Lower leg skin (tissue), 4 donors: ENCODE measurements around the gene BTBD17. TPM values are rescaled to one million over a fixed set of nuclear protein-coding genes. Genes with fewer than 3 reads are reported as not detected.

Source experiments
- DNase-seq, 2 donors: peaks; one replicate each; pipeline ENCODE4 v3.0.0-alpha.2; 2019; ENCODE audit warnings: low spot score in 2 of 2
- H3K4me3 ChIP-seq: fragments of 200-600 bp; sonication (generic); 2 replicates; pipeline ENCODE4 v1.5.1; 2017; ENCODE audit warnings: mild to moderate bottlenecking, low read depth; ENCODE audit not compliant: poor library complexity, severe bottlenecking
- CTCF ChIP-seq, 3 donors: fragments of 450-650 bp; IDR thresholded peaks; one replicate each; pipeline ENCODE4 v1.5.1; 2016; ENCODE audit warnings: antibody characterized with exemption in 3 of 3, mild to moderate bottlenecking in 3 of 3, moderate library complexity in 2 of 3
- POLR2A ChIP-seq, 2 donors: fragments of 450-650 bp; IDR thresholded peaks; one replicate each; pipeline ENCODE4 v1.6.1; 2016 to 2017; ENCODE audit warnings: antibody characterized with exemption in 2 of 2, mild to moderate bottlenecking in 1 of 2, moderate library complexity in 1 of 2
- WGBS, 2 donors: methylation state at CpG; one replicate each; pipeline ENCODE4 v1.1.5; 2018; 5-methylcytosine and 5-hydroxymethylcytosine counted together
- intact Hi-C: fragments of 100-400 bp; cut with DNase I; formaldehyde crosslinking; loops from one replicate; pipeline ENCODE4 v1.15.0; 2023; ENCODE audit warnings: low total_unique reads
- total RNA-seq, 4 donors: library from RNA; depleted of rRNA; stranded (reverse); fragments of >200 nt; gene quantifications; one replicate each; pipeline ENCODE4 v1.1.0, GENCODE V29; 2016

Gene BTBD17
- total RNA-seq, 4 donors from 2014 or later: 0.22 TPM; not detected in 3

- 63 to 64% methylated on average over 8 of the region's 8 CpGs for WGBS, 2 donors
- TF ChIP-seq CTCF (IDR thresholded peaks at IDR 0.05) (no peak), POLR2A (IDR thresholded peaks at IDR 0.05) (no peak)
- intact Hi-C loops: no loop called here
- H3K4me3 ChIP-seq: no peak overlapping the region
- DNase-seq: no peak
These were observed 31.2 kb downstream of the BTBD17 start for GRCh38 chr17:74330446-74330845.

- WGBS, 2 donors: 82 to 84% methylated on average over 3 of the region's 3 CpGs
- no peak overlapping the region for H3K4me3 ChIP-seq
- TF ChIP-seq POLR2A (IDR thresholded peaks at IDR 0.05) (no peak), CTCF (IDR thresholded peaks at IDR 0.05) (no peak)
- no peak for DNase-seq
- intact Hi-C loops: no loop called here
These were observed 32.3 kb downstream of the BTBD17 start for GRCh38 chr17:74329378-74329777.

- H3K4me3 ChIP-seq: no peak overlapping the region
- no peak for DNase-seq
- 96 to 100% methylated on average over 3 of the region's 3 CpGs for WGBS, 2 donors
- intact Hi-C loops: no loop called here
- no peak for TF ChIP-seq CTCF (IDR thresholded peaks at IDR 0.05)
- TF ChIP-seq POLR2A (IDR thresholded peaks at IDR 0.05): no peak
These were observed 33.2 kb downstream of the BTBD17 start for GRCh38 chr17:74328487-74328886.

- no peak for TF ChIP-seq POLR2A (IDR thresholded peaks at IDR 0.05)
- no peak for TF ChIP-seq CTCF (IDR thresholded peaks at IDR 0.05)
- DNase-seq: no peak
- 22 to 29% methylated on average over 10 of the region's 10 CpGs for WGBS, 2 donors
- intact Hi-C loops: no loop called here
- no peak overlapping the region for H3K4me3 ChIP-seq
These were observed 35.2 kb downstream of the BTBD17 start for GRCh38 chr17:74326506-74326905.

GRCh38 chr17:74325743-74326379 lies 35.8 kb downstream of the BTBD17 start, which contains the start of gene KIF19:
Gene KIF19, plus strand, starts transcription at chr17:74326226. Its CDS starts 124 bp downstream, at chr17:74326350.
- TF ChIP-seq CTCF (IDR thresholded peaks at IDR 0.05): no peak
- H3K4me3 ChIP-seq: no peak within 1 kb of the TSS
- no peak for DNase-seq
- 6 to 12% methylated on average over 6 to 23 of the region's 73 CpGs for WGBS, 2 donors
- intact Hi-C loops: no loop called here

GRCh38 chr17:74325376-74325742 lies 36.3 kb downstream of the BTBD17 start:
- no peak for DNase-seq
- intact Hi-C loops: no loop called here
- no peak overlapping the region for H3K4me3 ChIP-seq
- WGBS, 2 donors: 21 to 29% methylated on average over 9 to 11 of the region's 11 CpGs
- TF ChIP-seq CTCF (IDR thresholded peaks at IDR 0.05) (no peak), POLR2A (IDR thresholded peaks at IDR 0.05) (no peak)
